Hepatic stellate cell (primary cell): ENCODE measurements around the gene FEZF2.

ENCODE experiments used
- DNase-seq: peaks from one replicate; pipeline ENCODE4 v3.0.0; 2011; ENCODE audit warnings: low spot score

FEZF2 gene

DNA sequence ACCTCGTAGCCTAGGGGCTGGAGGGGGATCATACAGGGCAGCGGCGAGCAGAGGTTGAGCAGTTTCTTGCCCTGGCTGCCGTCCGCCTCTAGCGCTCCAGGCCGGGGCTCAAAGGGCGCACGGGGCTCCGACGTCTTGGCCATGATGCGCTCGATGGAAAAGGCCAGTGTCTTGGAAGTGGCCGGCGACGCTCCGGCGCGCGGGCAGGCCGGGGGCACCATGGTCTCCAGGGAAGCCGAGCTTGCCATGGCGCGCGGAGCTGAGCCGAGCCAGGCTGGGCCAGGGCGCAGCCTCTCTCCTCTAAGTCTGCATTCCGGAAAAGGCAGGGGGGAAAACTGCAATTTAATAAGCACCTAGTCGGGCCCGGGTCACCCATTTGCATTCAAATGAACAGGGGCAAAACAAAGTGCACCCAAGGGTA, 719 bp downstream of the FEZF2 start:
- DNase-seq, result no peak

DNA sequence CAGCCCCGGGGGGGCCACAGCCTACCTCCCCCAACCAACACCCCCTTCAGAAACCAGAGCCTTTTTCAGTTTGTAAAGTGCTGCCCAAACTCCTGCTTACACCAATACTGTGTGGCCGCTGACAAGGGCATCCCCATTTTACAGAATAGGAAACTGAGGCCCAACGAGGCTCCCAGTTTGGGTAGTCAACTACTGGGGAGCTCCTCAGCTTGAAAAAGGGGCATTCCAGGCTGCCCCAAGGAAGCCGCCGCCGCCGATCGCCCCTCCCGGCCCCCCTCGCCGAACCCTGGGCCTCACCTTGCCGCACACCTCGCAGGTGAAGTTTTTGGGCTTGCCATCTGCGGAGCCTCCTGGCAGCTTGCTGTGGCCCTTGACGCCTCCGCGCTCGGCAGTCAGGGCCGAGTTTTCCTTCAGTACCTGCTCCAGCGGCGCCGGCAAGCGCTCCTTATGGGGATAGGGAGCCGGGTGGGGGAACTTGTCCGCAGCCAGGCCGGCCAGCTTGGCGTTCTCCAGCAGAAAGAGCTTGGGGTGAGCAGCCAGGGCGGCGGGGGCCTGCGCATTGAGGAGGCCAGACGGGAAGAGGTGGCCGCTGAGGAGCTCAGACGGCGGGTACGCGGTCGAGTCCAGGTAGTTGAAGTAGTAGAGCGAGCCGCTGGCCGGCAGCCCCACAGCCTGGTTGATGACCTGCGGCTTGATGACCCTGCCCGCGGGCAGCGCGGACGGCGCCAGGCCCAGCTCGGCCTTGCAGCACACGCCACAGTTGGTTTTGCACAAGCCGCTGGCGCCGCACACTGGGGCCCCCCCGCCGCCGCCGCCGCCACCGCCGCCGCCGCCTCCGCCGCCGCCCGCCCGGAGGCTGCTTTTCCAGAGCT, 1.4 kb downstream of the FEZF2 start:
- no peak for DNase-seq

DNA sequence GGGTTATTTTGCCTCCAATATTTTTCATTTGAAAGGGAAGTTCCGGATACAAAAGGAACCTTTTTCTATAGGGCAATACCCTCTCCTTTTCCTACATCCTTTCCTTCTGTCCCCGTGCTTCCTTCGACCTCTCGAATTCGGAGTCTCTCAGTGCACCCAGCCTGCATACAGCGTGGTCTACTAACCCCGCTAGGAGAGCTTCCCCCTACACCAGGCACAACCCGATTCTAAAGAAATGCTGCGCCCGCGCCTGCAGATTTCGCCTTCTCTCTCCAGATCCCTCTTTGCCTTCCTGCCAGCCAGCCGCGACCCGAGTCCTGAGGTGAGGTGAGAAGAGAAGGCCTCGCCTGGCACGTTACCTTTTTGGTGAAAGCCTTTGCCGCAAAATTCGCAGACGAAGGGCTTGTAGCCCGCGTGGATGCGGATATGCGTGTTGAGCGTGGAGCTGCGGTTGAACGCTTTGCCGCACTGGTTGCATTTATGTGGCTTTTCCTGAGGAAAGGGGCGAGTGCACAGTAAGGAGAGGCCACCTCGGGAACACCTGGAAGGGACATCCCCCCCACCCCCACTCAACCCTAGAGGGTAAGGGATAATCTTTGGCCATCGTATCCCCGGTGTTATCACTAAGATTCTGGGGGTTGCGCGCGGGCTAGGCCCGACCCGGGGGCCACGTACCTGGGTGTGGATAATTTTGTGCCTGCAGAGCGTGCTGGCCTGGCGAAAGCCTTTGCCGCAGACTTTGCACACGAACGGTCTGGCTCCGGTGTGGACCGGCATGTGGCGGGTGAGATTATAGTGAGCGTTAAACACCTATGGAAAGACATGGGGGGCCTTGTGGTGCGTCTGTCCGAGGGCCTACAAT, 2.3 kb downstream of the FEZF2 start:
- DNase-seq, result no peak

DNA sequence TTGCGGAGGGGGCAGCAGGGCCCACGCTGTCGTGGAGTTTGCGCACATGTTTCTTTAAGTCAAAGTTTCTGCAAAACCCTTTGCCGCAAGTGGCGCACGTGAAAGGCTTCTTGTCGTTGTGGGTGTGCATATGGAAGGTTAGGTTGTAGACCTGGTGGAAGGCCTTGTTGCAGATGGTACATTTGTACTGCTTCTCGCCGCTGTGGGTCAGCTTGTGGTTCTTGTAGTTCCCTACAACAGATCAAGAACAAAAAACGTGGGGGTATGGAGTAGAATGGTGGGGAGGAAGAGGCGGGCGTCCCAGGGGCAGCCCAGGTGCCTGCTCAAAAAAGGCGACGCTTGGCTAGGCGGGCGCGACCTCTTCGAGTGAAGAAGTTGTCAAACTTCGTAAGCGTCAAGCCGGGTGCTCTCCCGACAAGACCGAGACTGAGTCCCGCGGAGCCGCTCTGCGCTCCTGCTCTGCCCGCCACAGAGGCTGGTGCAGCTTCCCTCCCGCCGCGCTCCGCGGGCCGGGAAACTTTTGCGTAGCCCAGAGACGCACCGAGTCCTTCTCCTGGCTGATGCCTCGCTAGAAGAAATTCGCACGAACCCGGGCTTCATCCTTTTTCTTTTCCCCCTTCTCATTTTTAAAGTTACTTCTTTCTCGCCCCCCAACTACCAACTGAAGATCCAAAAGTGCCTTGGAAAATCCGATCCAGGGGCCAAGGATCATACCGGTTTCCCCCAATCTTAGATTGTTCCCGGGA, 3.1 kb downstream of the FEZF2 start:
- no peak for DNase-seq

DNA sequence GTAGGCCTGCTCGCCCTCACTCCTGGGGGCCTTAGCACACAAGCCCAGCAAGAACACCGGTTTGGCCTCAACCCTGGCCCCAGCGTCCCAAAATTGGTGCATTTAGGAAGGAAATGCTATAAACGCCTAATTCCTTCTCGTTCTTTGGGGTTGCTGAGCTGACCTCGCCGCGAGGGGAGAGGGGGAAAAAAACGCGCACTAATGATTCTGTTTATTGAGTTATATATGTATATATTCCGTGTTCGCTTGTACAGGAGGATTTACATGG, 3.9 kb downstream of the FEZF2 start:
- DNase-seq, result no peak

DNA sequence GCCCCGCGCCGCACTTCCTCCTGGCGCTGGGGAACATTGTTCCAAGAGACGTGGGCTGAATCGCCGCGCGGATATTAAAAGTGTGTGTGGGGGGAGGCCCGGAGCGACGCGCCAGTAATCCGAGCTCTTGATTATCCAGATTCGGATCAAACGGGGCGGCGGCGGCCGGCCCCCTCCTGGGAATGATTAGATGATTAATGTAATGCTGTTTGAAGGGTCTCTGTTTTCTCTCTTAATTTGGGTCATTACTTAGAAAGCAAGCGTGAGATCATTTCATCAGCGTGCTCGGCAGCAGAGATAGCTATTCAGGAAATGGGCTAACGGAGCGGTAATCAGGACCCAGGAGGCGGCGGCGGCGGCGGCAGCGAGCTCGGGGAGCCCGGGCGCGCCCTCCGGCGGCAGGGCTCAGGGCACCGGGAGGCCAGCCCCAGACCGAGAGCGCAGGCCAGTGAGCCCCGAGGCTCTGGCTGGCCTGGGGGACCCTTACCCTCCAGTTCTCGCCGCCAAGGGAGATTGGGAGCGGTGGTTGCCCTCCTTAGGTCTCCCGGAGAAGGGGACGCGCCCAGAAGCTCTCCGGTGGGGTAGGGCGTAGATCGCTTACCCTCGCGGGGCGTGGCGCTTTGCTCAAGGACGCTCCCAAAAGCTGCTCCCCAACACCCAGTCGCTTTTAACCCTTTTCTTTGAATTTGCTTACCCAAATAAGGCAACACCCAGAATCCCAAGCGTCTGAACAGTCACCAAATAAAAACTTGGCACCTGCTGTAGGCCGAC, 4.5 kb downstream of the FEZF2 start:
- no peak for DNase-seq

DNA sequence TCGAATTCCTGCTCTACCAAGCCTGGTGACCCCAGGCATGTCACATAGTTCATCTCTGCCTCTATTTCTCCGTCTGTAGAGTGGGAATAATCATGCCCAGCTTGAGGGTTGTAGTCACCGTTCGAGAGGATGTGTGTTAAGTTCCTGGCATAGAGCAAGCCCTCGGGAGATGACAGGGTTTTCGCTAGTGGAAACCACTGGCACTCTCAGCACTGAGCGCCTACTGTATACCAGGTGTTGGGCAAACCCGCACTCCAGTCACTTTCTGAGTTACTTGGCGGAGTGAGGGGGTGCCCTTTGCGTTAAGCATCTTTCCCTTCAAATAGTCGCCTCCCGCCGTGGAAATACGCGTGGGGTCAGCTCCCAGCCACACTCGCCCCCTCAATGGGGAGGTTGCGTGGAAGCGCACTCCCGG, 5.1 kb downstream of the FEZF2 start:
- DNase-seq, result no peak

DNA sequence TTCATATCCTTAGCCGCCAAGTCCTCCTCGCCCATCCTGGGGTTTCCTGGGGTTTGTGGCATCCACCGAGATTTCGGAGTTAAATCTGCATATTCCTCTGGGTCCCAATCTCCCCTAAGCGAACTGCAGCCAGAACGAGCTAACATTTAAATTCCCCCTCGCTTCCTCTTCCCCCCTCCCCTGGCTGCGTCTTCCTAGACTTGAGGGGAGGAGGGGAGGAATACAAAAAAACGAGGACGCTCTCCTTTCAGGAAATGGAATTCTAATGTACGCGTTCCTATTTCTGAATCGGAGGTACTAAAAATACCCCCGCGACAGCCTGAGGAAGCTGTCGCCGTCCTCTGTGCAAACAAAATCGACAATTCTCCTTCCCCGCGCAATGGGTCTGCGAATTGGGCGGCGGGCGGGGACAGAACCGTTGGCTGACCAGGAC, 5.6 kb downstream of the FEZF2 start:
- no peak for DNase-seq

DNA sequence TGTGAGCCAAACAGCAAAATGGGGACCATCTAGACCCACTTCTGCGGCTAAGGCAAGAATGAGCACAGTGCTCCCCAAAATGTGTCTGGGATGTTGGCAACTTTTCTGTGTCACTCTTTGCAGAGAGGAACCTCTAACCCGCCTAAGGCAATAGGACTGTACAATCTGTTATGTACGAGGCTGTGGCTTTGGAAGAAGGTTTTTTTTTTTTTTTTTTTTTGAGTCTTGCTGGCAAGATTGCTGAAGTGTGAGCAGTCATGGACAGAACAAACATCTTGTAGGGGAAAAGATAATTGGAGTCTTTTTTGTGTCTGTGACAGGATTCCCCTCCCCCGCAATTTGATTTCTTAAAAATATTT, 7.2 kb downstream of the FEZF2 start:
- no peak for DNase-seq

DNA sequence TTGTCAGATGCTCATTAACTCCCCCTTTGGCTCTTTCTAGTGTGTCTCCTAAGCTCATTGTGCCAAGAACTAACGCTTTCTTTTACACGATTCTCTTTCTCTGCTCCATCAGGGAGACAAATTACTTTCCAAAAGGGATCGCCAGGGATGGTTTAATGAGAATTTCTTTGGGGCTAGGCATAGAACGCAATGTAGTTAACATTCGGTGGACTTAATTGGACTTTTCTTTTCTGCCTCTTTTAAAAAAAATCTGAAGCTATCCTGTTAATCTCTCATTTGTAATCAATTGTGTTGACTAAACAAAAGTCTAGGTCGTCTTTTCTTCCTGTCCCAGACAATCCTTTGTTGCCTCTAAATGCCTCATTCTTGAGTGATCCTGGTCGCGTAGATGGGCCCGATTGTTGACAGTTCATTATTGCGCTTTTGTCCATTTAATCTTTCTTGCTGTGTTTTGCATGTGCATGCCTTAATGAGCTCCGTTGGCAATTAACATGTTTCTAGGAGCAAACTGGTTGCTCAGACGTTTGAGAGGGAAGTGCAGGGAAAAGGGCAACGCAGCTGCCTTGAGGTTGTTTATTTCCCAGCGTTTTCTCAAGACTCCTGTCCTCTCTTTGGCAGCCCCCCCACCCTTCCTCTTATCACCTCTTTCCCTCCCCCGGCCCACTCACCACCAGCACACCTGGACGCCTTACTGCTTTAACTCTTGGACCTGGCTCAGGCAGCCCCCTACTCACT, 7.8 kb downstream of the FEZF2 start:
- no peak for DNase-seq

DNA sequence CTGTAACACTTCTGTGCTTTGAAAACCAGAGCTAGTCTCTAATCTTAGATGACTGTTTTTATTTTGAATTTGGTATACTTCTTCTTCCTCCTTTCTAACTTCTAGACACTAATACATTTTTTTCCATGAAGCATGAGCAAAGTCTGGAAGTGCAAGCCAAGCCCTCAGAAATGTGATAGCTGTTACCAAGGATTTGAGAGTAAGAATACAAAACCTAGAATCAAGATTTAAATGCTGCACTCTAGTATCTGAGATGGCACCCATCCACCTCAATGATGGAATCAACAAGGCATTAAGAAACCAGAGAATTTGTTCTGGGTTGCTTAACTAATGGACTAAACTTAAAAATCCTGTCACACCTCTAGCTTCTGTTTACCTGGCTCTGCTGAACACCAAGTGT, 9.2 kb downstream of the FEZF2 start:
- DNase-seq, result no peak

DNA sequence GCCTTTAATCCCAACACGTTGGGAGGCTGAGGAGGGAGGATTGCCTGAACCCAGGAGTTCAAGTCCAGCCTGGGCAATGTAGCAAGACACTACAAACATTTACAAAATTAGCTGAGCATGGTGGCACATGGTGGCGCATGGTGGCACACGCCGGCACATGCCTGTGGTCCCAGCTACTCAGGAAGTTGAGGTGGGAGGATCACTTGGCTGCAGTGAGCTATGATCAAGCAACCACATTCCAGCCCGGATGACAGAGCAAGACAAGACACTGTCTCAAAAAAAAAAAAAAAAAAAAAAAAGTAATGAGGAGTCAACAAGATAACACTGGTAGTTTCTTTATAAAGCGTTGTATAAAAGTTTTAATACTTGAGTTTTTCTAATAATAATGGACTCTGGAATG, 10.1 kb downstream of the FEZF2 start:
- DNase-seq, result no peak

DNA sequence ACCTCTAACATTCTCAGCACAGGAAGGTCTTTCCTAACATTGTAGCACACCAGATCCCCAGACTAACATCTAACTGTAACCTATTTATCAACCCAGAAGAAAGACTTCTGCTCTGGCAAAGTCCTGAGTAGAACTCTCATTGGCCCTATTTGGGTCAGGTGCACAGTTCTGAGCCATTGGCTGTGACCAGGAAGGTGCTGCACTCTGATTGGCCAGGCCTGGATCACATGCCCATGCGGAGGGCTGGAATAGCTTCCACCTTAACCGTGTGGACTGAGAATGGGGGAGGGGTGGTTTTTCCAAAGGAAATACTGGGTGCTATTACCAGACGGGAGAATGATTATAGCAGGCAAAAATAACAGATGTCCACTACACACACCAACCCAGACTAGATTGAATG, 11.5 kb downstream of the FEZF2 start:
- no peak for DNase-seq

DNA sequence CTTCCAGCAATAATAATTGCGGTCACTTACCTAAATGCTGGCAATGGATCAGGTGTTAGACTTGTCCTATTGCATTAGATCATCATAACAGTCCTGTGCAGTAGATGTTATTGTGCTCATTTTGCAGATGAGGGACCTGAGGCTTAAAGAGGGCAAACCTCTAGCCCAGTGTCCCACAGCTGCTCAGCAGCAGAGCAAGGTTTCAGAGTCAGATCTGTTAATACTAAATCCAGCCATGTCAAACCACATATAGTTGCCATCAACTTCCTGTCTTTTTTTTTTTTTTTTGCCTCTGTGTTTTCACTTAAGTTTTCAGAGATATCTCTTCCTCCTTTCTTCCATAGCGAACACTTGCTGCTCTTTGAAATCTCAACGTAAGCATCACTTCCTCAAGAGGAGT, 12.1 kb downstream of the FEZF2 start:
- DNase-seq, result no peak

DNA sequence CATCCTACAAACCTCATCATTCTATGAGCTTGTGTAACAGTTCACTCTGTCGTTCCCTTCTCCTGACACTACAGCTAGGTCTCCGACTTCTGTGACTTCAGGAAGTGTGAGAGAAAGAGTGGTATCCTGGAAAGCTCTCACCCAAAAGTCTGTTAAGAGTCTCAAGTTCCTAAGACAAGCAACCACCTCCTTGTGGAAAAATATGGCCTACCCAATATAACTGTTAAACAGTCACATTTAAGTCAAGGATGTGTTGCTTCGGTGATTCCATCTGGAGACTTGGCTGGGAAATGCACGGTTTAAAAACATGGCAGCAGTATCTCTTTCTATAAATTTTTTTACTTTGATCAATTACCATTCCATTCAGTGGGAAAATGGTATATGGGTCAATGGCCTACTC, 13.8 kb downstream of the FEZF2 start:
- DNase-seq, result no peak

DNA sequence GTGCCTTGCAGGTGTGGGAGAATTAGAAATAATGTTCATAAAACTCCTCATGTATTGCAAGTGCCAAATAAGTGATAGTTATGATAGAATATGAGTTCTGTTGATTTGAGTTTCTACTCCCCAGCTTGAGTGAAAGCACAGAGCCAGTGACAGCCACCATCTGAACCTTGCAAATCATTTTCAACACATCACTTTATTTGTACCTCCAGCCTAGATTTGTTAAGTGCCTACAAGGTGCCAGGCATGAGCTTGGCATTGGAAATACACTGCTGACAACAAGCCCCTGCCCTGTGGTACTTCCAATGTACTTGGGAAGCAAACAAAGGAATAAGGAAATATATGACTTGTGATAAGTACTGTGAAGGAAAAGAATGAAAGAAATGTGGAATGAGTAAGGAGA, 17.0 kb downstream of the FEZF2 start:
- DNase-seq, result no peak

DNA sequence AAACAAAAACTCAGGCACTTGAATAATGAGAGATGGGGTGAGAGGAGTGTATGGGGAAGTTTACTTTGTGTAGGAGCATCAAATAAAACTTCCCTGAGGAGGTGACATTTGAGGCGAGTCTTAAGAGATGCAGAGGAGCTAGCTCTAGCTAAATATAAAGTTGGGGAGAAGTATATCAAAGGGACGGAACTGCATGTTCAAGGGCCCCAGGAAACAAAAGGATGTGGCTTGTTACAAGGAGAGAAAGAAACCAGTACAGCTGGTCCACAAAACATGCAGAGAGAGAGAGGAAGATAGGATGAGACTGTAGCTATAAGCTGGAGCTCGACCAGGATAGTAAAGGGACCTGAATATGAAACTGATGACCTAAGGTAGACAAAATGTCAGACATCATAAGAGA, 17.6 kb downstream of the FEZF2 start:
- DNase-seq, result no peak

DNA sequence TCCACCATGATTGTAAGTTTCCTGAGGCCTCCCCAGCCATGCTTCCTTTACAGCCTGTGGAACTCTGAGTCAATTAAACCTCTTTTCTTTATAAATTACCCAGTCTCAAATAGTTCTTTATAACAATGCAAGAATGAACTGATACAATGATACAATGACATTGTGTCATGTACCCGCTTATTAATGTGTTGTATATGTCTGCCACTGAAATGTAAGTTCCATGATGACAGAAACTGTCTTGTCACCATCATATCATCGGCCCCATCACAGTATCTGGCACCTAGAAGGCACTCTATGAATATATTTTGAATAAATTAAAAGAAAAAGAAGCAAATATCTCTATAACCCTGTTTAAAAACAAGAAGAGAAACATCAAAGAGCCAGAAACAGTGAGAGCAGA, 29.6 kb downstream of the FEZF2 start:
- DNase-seq, result no peak

DNA sequence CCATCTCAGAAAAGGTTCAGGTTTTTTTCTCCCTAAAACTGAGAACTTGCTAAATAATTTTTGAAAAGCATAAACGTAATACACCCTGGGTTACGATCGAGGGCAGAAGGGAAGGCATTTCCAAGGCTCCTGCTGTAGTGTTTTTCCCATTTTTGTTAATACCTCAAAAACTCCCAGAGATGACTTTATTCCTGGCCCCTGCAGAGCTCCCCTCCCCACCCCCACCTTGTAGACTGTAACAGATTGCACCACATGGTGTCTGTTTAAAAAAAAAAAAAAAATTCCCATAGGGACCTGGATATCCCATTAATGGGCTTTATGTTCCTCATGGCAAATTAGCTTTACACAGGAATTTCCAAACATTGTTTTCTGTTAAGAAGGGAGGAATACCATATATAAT, 38.2 kb downstream of the FEZF2 start:
- no peak for DNase-seq

DNA sequence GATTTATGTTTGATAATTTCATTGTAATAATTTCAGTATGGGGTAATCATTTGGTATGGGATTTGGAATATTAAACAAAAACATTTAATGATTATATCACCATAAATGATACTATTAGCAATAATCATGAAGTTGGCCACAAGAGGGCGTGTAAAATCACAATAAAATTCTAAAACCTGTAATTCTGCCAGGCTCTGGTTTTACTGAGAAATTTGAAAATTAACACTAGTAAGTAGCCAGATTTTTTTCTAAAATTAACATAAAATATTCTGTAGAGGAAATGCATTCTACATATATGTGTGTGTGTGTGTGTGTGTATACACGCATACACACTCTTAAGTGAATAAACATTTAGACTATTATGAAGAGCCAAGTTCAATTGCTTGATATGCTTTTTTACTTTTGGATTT, 40.5 kb downstream of the FEZF2 start:
- no peak for DNase-seq

DNA sequence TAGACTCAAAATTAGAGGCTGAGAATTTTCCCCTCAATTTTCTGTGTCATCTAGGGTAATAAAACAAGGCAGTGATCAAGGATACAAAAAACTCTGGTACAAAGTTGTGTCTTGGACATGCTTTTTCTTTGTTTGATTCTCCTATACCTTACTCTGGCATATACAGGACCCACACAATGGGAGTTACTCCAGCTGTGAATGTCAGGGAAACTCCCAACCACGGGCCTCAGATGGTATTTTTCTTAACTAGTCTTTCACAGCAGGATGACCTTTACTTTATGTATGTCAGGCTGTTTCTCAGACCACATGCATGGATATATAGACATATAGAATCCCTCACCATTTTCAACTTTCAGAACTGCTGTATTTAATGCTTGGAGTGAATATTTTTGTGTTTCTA, 41.3 kb downstream of the FEZF2 start:
- DNase-seq, result no peak
